ENCODE results near the gene MYOM1. TPM values are rescaled to one million over a fixed set of nuclear protein-coding genes. Genes with fewer than 3 reads are reported as not detected.
"Not testable (repeated sequence)": the region's sequence is repeated elsewhere in the genome, so short reads cannot be mapped to it uniquely, and the experiment has no call there.

Gene MYOM1
- total RNA-seq, 1 donor from 2014 or later, result 0.57 TPM

- H3K27ac ChIP-seq (ENCODE audit: low read depth, low read length), result no peak overlapping the region
- H3K27me3 ChIP-seq (ENCODE audit: insufficient read depth, low read length), result no peaks in the 10 kb centered on the region
- no peak overlapping the region for H3K4me3 ChIP-seq (ENCODE audit: insufficient read depth, low read depth, low read length)
- Mint-ChIP-seq H3K27me3 (ENCODE audit: low read depth, unreplicated experiment) (peaks cover 4% of the 10 kb centered on the region), H3K27ac (ENCODE audit: unreplicated experiment) (no peak overlapping the region), H3K4me1 (ENCODE audit: low read depth, unreplicated experiment) (peaks cover 9% of the 10 kb centered on the region), H3K4me3 (ENCODE audit: unreplicated experiment) (no peak overlapping the region), H3K36me3 (ENCODE audit: low read depth, unreplicated experiment) (no peaks in the 10 kb centered on the region), H3K9me3 (ENCODE audit: unreplicated experiment) (no peaks in the 10 kb centered on the region)
- no peaks in the 10 kb centered on the region for H3K9me3 ChIP-seq (ENCODE audit: insufficient read depth, low read depth, low read length)
- no peak overlapping the region for H2AFZ ChIP-seq (ENCODE audit: low read depth, low read length)
- no peak overlapping the region for H3K4me2 ChIP-seq (ENCODE audit: low read length)
- no peak overlapping the region for H3K9ac ChIP-seq (ENCODE audit: low read length)
- no peaks in the 10 kb centered on the region for H3K79me2 ChIP-seq (ENCODE audit: insufficient read depth, low read length)
- FAIRE-seq, result no peak
- DNase-seq (ENCODE audit: low read depth), result no peak
- no peaks in the 10 kb centered on the region for H3K36me3 ChIP-seq (ENCODE audit: insufficient read depth, low read length)
- H4K20me1 ChIP-seq (ENCODE audit: insufficient read depth, low read length), result no peaks in the 10 kb centered on the region
- TF ChIP-seq EZH2 (IDR thresholded peaks at IDR 0.05; ENCODE audit: insufficient read depth, low read length) (no peak), CTCF (IDR thresholded peaks at IDR 0.05; ENCODE audit: insufficient read depth, low read depth, low read length) (no peak)
- no peaks in the 10 kb centered on the region for H3K4me1 ChIP-seq (ENCODE audit: insufficient read depth, low read length)
Measured at GRCh38 chr18:3032721-3033120, 187.0 kb downstream of the MYOM1 start.

DNA sequence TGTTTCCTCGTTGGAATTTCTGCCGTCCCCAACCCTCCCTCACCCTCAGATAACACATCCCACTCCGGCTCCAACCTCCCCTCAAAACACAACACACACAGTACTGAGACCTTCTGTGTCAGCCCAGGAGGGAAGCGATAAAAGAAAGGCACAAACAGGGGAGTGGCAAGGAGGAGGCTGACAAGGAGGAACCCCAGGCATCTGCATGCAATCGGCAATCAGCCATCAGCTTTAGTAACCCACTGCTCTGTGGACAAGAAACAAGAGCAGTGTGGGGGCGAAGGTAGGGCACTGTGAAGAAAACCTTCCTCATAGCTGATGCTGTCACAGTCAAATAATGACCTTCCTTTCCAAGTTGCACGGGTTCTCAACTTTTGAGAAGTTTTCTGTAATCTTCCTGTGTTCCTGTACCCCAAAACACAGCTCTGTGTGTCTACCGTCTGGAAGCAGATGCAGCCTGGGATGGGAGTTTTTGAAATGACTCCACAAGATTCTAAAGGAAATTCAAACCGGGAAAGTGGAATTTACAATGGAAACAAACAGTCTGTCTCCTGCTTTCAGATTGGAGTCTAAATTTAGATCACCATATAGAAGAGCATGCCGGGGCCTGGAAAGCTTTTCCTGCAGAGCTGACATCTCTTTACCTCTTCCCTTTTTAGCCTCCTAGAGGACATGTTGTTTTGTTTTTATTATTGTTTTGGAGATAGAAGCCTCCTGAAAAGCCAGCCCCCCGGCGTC, 190.4 kb downstream of the MYOM1 start:
- FAIRE-seq (no peak), DNase-seq (ENCODE audit: low read depth) (no peak)
- H4K20me1 ChIP-seq (ENCODE audit: insufficient read depth, low read length), result no peaks in the 10 kb centered on the region
- H3K27ac ChIP-seq (ENCODE audit: low read depth, low read length), result no peak overlapping the region
- no peaks in the 10 kb centered on the region for H3K36me3 Mint-ChIP-seq (ENCODE audit: low read depth, unreplicated experiment)
- H3K36me3 ChIP-seq (ENCODE audit: insufficient read depth, low read length), result no peaks in the 10 kb centered on the region
- H3K9ac ChIP-seq (ENCODE audit: low read length), result no peak overlapping the region
- H3K27ac Mint-ChIP-seq (ENCODE audit: unreplicated experiment), result no peak overlapping the region
- H3K27me3 Mint-ChIP-seq (ENCODE audit: low read depth, unreplicated experiment), result peaks cover 9% of the 10 kb centered on the region
- no peak overlapping the region for H3K4me3 Mint-ChIP-seq (ENCODE audit: unreplicated experiment)
- H3K9me3 ChIP-seq (ENCODE audit: insufficient read depth, low read depth, low read length), result no peaks in the 10 kb centered on the region
- H3K79me2 ChIP-seq (ENCODE audit: insufficient read depth, low read length), result no peaks in the 10 kb centered on the region
- no peak overlapping the region for H3K4me3 ChIP-seq (ENCODE audit: insufficient read depth, low read depth, low read length)
- H3K9me3 Mint-ChIP-seq (ENCODE audit: unreplicated experiment), result no peaks in the 10 kb centered on the region
- TF ChIP-seq CTCF (IDR thresholded peaks at IDR 0.05; ENCODE audit: insufficient read depth, low read depth, low read length) (no peak), EZH2 (IDR thresholded peaks at IDR 0.05; ENCODE audit: insufficient read depth, low read length) (no peak)
- H3K4me1 Mint-ChIP-seq (ENCODE audit: low read depth, unreplicated experiment), result peaks cover 10% of the 10 kb centered on the region
- no peaks in the 10 kb centered on the region for H3K27me3 ChIP-seq (ENCODE audit: insufficient read depth, low read length)
- no peaks in the 10 kb centered on the region for H3K4me1 ChIP-seq (ENCODE audit: insufficient read depth, low read length)
- peak overlapping the region; percentile 31 for H2AFZ ChIP-seq (ENCODE audit: low read depth, low read length)
- peak overlapping the region; percentile 55 for H3K4me2 ChIP-seq (ENCODE audit: low read length)

GRCh38 chr18:3028115-3028514, 191.7 kb downstream of the MYOM1 start:
- FAIRE-seq; H2AFZ ChIP-seq (ENCODE audit: low read depth, low read length); H3K27ac Mint-ChIP-seq (ENCODE audit: unreplicated experiment): not testable (repeated sequence)

More at GRCh38 chr18:3028115-3028514, 191.7 kb downstream of the MYOM1 start:
- H3K4me2 ChIP-seq (ENCODE audit: low read length); DNase-seq (ENCODE audit: low read depth); H3K4me3 ChIP-seq (ENCODE audit: insufficient read depth, low read depth, low read length); H3K79me2 ChIP-seq (ENCODE audit: insufficient read depth, low read length); H3K36me3 ChIP-seq (ENCODE audit: insufficient read depth, low read length); H3K27ac ChIP-seq (ENCODE audit: low read depth, low read length); H3K9me3 ChIP-seq (ENCODE audit: insufficient read depth, low read depth, low read length); H3K4me1 ChIP-seq (ENCODE audit: insufficient read depth, low read length); H4K20me1 ChIP-seq (ENCODE audit: insufficient read depth, low read length); H3K4me1 Mint-ChIP-seq (ENCODE audit: low read depth, unreplicated experiment); H3K4me3 Mint-ChIP-seq (ENCODE audit: unreplicated experiment); H3K9ac ChIP-seq (ENCODE audit: low read length); H3K36me3 Mint-ChIP-seq (ENCODE audit: low read depth, unreplicated experiment); H3K27me3 Mint-ChIP-seq (ENCODE audit: low read depth, unreplicated experiment); H3K9me3 Mint-ChIP-seq (ENCODE audit: unreplicated experiment); H3K27me3 ChIP-seq (ENCODE audit: insufficient read depth, low read length): not testable (repeated sequence)

All from astrocyte (in vitro differentiated cells and primary cell).